Endometrial microvascular endothelial cells (primary cell): Measurements from ENCODE around the gene B4GALT7. TPM values are rescaled to one million over a fixed set of nuclear protein-coding genes. Genes with fewer than 3 reads are reported as not detected.

ENCODE experiments used
- in situ Hi-C: cut with HindIII; loops from 2 replicates; pipeline ENCODE4 v1.10.0; 2017; ENCODE audit warnings: low sequenced_read_pairs, low pct_unique_long_range_greater_than_20kb; ENCODE audit errors: inconsistent ontology term
- total RNA-seq: library from RNA; depleted of rRNA; stranded (reverse); fragments of >200 nt; gene quantifications from one replicate; pipeline ENCODE4 v1.2.3, GENCODE V29; 2015; ENCODE audit errors: inconsistent ontology term

Gene B4GALT7
- total RNA-seq, 1 donor from 2014 or later: 44.8 TPM

- in situ Hi-C loops: no loop called here
These were observed 7.7 kb upstream of the B4GALT7 start, which contains the start of gene TMED9 for GRCh38 chr5:177592010-177592834. Gene TMED9, plus strand, starts transcription at chr5:177592203. Its CDS starts 12 bp downstream, at chr5:177592215.

DNA sequence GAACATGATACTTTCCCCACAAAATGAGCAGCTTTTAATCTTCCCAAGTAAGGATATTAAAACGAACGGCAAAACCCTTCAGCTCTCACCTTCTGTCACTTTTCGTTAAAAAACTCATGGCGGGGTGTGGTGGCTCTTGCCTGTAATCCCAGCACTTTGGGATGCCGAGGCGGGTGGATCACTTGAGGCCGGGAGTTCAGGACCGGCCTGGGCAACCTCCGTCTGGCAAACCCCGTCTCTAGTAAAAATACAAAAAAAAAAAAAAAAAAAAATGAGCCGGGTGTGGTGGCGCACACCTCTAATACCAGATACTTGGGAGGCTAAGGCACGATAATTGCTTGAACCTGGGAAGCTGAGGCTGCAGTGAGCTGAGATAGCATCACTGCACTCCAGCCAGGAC, 7.0 kb upstream of the B4GALT7 start:
- in situ Hi-C loops: no loop called here

DNA sequence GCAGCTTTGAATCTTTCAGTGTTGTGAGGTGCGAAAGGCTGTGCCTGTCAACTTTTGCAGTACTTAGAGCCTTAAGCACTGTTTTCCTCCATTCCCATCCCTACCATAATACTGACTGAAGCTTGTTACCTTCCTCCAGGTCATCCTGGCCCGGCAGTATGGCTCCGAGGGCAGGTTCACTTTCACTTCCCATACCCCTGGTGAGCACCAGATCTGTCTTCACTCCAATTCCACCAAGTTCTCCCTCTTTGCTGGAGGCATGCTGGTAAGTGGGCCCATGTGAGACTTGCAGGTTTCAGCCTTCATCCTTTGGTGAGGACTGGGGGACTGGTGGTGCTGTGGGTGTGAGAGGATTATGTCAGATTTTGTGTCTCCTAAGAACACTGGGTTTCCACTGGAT, 6.4 kb upstream of the B4GALT7 start:
- in situ Hi-C loops: no loop called here

GRCh38 chr5:177594071-177594470, 5.9 kb upstream of the B4GALT7 start:
- in situ Hi-C loops: no loop called here

DNA sequence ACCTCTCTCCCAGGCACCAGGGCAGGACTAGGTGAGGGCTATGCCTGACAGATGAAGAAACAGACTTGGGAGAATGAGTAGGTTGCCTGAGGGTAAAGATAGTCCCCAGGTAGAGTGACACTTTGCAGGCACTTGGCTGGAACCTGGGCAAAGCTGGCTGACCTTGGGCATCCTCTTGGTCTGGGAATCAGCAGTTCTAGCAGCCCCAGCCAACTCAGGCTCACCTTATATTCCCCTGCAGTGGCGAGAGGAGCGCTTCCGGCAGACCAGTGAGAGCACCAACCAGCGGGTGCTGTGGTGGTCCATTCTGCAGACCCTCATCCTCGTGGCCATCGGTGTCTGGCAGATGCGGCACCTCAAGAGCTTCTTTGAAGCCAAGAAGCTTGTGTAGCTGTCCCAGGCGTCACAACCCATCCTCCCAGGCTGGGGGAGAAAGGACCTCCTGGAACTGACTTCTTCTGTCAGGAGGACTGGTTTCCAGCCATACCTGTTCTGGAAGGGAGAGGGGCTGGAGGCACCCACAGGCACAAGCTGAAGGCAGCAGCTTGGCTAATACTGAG, 4.8 kb upstream of the B4GALT7 start:
- in situ Hi-C loops: no loop called here

DNA sequence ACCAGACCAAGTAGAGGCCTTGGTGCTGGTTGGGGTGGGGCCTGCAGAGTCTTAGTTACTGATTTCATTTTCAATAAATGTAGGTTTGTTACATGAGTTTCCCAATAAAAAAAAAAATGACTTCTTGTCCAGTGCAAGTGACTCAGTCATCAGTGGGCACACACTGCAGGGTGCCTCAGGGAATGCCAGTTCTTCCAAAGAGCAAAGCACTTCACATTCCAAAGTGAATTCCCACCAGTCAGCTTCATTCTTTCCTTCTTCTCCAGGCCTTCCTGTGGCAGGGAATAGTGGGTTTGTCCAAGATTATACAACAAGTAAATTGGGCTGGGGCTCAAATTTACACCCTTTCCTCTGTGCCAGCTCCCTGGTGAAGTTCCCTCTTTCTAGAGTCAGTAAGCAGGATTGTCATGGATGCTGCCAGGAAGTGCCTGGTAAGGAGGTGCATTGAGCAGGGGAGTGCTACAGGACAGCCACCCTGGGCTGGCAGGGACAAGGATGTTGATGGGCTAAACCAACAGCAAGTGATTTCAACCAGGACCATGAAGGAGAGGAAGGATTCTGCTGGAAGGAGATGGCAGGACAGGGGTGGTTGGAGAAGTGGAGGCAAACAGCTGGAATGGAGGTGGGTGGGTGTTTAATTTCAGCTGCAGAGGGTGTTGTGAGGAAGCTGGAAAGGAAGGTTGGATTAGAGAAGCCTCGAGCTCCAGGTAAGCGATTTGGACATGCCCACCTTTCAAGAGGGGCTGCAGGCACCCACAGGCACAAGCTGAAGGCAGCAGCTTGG, 3.7 kb upstream of the B4GALT7 start:
- in situ Hi-C loops: no loop called here

DNA sequence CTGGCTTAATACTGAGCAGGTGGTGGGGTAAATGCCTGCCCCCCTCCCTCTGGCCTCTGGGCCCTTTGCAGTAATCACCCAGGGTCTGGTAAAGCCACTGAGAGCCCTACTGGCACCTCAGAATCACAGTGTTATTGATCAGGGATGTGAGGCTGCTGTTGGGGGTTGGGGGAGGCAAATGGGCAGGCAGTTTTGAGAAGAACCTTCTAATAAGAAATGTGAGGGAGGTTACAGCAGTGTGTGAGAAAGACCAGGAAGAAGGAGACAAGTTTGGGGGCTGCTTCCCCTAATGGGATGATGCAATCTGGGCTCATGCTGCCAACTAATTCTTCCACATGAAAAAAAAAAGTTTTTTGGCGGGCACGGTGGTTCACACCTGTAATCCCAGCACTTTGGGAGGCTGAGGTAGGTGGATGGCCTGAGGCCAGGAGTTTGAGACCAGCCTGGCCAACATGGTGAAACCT, 3.1 kb upstream of the B4GALT7 start:
- in situ Hi-C loops: no loop called here

- in situ Hi-C loops: no loop called here
These were observed 1.5 kb upstream of the B4GALT7 start for GRCh38 chr5:177598477-177598876.

GRCh38 chr5:177600508-177601018, 631 bp downstream of the B4GALT7 start:
- in situ Hi-C loops: no loop called here

GRCh38 chr5:177601126-177601525, 1.2 kb downstream of the B4GALT7 start:
- in situ Hi-C loops: no loop called here

GRCh38 chr5:177601577-177602457, 1.9 kb downstream of the B4GALT7 start:
- in situ Hi-C loops: no loop called here

- in situ Hi-C loops: no loop called here
These were observed 2.5 kb downstream of the B4GALT7 start for GRCh38 chr5:177602458-177602830.

DNA sequence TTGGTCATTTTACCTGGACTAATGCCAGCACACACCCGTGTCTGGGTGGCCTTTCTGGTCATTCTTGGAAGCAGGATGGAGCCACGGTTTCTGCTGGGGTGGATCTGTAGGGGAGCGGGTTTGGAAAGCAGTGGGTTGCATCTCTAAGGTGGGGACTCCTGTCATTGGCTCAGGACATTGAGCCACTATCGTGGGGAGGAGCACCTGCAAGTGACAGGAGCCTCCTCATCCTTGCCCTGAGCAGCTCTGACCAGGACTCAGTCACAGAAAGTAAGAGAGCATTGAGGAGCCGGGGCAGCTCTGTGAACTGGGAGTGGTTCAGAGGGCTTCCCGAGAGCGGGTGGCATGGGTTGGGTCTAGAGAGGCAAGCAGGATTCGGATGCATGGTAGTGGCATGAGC, 3.7 kb downstream of the B4GALT7 start:
- in situ Hi-C loops: no loop called here

DNA sequence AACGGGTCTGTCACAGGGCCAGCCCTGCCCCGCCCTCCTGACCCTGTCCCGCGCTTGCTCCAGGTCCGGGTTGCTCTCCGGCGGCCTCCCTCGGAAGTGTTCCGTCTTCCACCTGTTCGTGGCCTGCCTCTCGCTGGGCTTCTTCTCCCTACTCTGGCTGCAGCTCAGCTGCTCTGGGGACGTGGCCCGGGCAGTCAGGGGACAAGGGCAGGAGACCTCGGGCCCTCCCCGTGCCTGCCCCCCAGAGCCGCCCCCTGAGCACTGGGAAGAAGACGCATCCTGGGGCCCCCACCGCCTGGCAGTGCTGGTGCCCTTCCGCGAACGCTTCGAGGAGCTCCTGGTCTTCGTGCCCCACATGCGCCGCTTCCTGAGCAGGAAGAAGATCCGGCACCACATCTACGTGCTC, 4.2 kb downstream of the B4GALT7 start:
- in situ Hi-C loops: no loop called here

DNA sequence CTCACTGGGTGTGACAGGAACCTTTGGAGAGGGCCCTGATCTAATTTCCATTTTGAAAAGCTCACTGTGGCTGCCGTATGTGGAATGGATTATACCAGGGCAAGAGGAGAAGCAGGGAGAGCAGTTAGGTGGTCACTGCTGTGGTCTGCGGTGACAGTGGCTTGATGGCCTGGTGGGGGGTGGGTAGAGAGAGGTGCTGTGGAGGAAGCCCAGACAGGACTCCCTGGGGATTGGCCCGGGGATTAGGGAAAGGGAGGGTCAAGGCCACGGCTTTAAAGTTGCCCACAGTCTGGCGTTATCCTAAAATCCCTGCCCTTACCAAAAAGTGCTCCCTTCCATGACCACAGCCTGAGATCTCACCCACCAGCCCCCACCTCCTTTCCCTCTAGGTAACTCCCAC, 4.7 kb downstream of the B4GALT7 start:
- in situ Hi-C loops: no loop called here

- in situ Hi-C loops: no loop called here
These were observed 5.1 kb downstream of the B4GALT7 start for GRCh38 chr5:177605078-177605477.

DNA sequence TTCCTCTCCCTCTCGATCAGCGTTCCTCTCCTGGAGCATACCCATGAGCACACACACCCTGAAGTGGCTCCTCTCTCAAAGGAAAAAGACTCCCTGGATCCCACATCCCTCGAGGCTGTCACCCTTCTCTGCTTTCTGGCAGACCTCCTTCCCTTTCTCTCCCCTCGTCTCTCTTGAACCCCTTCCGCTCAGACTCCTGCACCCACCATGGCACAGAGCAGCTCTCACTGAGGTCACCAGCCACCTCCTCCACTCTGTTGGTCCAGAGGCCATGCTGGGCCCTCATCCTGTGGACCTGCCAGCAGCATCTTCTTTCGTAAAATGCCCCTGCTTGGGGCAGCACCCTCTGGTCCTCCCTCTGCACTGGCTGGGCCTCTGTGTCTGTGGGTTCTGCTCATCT, 5.7 kb downstream of the B4GALT7 start:
- in situ Hi-C loops: no loop called here
